ENCODE results near the gene LPAR2. TPM values are rescaled to one million over a fixed set of nuclear protein-coding genes. Genes with fewer than 3 reads are reported as not detected.

Gene LPAR2
- total RNA-seq, 2 donors from 2014 or later, result 60.4 to 81.7 TPM

DNA sequence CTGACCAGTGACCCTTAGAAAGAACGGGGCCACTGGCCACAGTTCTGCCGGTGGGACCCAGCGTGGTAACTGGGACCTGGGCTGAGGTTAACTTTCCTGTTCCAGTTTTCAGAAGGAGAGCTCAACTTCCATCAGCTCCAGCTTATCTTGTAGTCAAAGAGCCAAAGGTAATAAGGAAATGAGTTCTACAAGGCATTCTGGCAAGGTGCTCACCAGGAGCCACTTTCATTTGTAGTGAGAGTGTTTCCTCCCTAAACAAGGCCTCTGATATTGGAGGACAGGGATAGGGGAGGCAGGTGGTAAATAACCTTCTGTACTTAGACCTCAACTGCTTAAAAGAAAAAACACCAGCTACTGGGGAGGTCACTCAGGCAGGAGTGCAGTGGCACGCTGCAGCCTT lies 47.6 kb downstream of the LPAR2 start:
- H3K27ac Mint-ChIP-seq, result no peak overlapping the region
- 92 to 95% methylated on average over 1 to 4 of the region's 4 CpGs for WGBS, 2 experiments (ENCODE audit: insufficient coverage in 1 of 2, insufficient read length in 1 of 2)
- no peaks in the 10 kb centered on the region for H3K36me3 Mint-ChIP-seq (ENCODE audit: low read depth)
- H3K9me3 Mint-ChIP-seq, result no peaks in the 10 kb centered on the region
- H3K36me3 ChIP-seq (ENCODE audit: control insufficient read depth, insufficient read depth, low read length), result no peaks in the 10 kb centered on the region
- no peaks in the 10 kb centered on the region for H3K9me3 ChIP-seq (ENCODE audit: control insufficient read depth, low read length)
- DNase-seq, result no peak
- H3K4me3 Mint-ChIP-seq, result no peak overlapping the region
- H3K4me3 ChIP-seq (ENCODE audit: low read length), result no peak overlapping the region
- no peaks in the 10 kb centered on the region for H3K4me1 ChIP-seq (ENCODE audit: control insufficient read depth, insufficient read depth, low read length)
- no peaks in the 10 kb centered on the region for H3K27me3 ChIP-seq (ENCODE audit: control insufficient read depth, insufficient read depth, low read length, poor library complexity, severe bottlenecking)
- H3K9ac ChIP-seq (ENCODE audit: extremely low read depth, low read length, poor library complexity, severe bottlenecking), result no peak overlapping the region
- peaks cover 10% of the 10 kb centered on the region for H3K4me1 Mint-ChIP-seq
- no peak for TF ChIP-seq CTCF (conservative IDR thresholded peaks at IDR 0.05)
- H3K27ac ChIP-seq (ENCODE audit: low read depth, low read length), result no peak overlapping the region
- no peaks in the 10 kb centered on the region for H3K27me3 Mint-ChIP-seq (ENCODE audit: insufficient read depth)

DNA sequence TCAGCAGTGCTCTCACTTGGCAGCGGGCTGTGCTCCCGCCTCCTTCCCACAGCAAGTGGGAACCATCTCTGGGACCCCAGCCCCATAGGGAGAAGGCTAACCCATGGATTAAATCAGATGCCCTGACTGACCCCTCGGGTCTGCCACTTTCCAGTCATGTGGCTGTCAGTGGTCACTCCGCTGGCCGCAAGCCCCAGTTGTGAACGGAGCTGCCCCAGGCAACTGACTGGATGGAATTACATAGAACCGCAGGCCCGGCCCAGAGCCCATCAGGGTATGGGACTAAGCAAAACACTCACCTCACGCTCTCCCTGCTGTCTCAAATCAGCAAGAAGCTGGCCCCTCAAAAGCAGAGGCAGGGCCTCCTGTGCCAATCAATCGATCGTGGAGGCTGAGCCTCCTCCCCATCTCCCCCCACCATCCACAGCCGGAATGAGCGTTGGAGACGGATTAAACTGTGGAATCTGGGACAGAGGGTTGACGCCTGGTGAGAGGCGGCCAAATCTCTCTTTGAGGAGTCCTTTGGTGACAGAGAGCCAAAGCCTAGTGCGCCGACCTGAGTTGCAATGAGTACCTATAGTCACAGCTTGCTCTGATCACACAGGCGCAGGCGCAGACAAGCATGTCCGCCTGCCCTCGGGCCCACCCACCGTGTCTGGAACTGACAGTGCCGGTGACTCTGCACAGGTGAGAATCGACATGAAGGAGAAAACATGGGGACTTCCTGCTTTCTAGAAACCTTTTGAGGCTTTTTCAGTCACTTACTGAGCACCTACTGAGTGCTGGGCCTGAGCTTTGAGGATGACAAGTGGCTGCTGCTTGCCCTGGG lies 48.3 kb downstream of the LPAR2 start:
- peaks cover 11% of the 10 kb centered on the region for H3K4me1 Mint-ChIP-seq
- no peak overlapping the region for H3K27ac Mint-ChIP-seq
- Histone ChIP-seq H3K36me3 (ENCODE audit: control insufficient read depth, insufficient read depth, low read length) (no peaks in the 10 kb centered on the region), H3K9me3 (ENCODE audit: control insufficient read depth, low read length) (no peaks in the 10 kb centered on the region), H3K27me3 (ENCODE audit: control insufficient read depth, insufficient read depth, low read length, poor library complexity, severe bottlenecking) (no peaks in the 10 kb centered on the region), H3K27ac (ENCODE audit: low read depth, low read length) (peak overlapping the region; percentile 29), H3K4me1 (ENCODE audit: control insufficient read depth, insufficient read depth, low read length) (no peaks in the 10 kb centered on the region), H3K9ac (ENCODE audit: extremely low read depth, low read length, poor library complexity, severe bottlenecking) (no peak overlapping the region), H3K4me3 (ENCODE audit: low read length) (no peak overlapping the region)
- DNase-seq, result no peak
- H3K36me3 Mint-ChIP-seq (ENCODE audit: low read depth), result no peaks in the 10 kb centered on the region
- TF ChIP-seq CTCF (conservative IDR thresholded peaks at IDR 0.05), result no peak
- H3K9me3 Mint-ChIP-seq, result no peaks in the 10 kb centered on the region
- no peak overlapping the region for H3K4me3 Mint-ChIP-seq
- no peaks in the 10 kb centered on the region for H3K27me3 Mint-ChIP-seq (ENCODE audit: insufficient read depth)
- WGBS, 2 experiments (ENCODE audit: insufficient coverage in 1 of 2, insufficient read length in 1 of 2), result 90 to 91% methylated on average over 17 to 25 of the region's 25 CpGs

DNA sequence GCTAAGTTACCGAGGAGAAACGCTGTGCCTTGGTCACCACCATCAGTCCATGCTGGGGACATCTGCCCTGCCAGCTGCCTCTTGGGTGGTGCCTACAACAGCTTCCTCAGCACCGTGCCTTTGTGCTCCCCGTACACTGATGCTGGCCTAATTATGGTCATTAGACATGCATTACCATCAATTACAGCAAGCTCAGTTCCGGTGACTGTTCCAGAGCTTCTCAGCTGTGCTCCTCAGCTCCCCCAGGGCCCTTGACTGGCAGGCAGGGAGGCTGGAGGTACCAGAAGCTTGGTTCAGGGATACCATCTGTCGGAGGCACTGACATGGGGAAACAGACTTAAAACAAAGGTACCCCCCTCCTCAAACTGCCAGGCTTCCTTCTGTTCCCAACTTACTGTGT lies 49.8 kb downstream of the LPAR2 start:
- Histone ChIP-seq H3K27me3 (ENCODE audit: control insufficient read depth, insufficient read depth, low read length, poor library complexity, severe bottlenecking) (no peaks in the 10 kb centered on the region), H3K27ac (ENCODE audit: low read depth, low read length) (peak overlapping the region; percentile 48), H3K36me3 (ENCODE audit: control insufficient read depth, insufficient read depth, low read length) (no peaks in the 10 kb centered on the region), H3K9me3 (ENCODE audit: control insufficient read depth, low read length) (no peaks in the 10 kb centered on the region), H3K4me1 (ENCODE audit: control insufficient read depth, insufficient read depth, low read length) (no peaks in the 10 kb centered on the region), H3K4me3 (ENCODE audit: low read length) (no peak overlapping the region), H3K9ac (ENCODE audit: extremely low read depth, low read length, poor library complexity, severe bottlenecking) (no peak overlapping the region)
- Mint-ChIP-seq H3K9me3 (no peaks in the 10 kb centered on the region), H3K27ac (no peak overlapping the region), H3K4me3 (no peak overlapping the region), H3K27me3 (ENCODE audit: insufficient read depth) (no peaks in the 10 kb centered on the region), H3K4me1 (peaks cover 13% of the 10 kb centered on the region), H3K36me3 (ENCODE audit: low read depth) (no peaks in the 10 kb centered on the region)
- no peak for TF ChIP-seq CTCF (conservative IDR thresholded peaks at IDR 0.05)
- WGBS, 2 experiments (ENCODE audit: insufficient coverage in 1 of 2, insufficient read length in 1 of 2), result 93 to 98% methylated on average over 4 to 6 of the region's 6 CpGs
- DNase-seq, result no peak
